NCI-H2029 treated with DMSO at 0.1 percent for 48 hours (cell line): ENCODE measurements around the gene LRRFIP2.

Source experiments
- DNase-seq: peaks from one replicate; lab custom pipeline; 2025; lab: John Stamatoyannopoulos, UW

The LRRFIP2 gene

DNA sequence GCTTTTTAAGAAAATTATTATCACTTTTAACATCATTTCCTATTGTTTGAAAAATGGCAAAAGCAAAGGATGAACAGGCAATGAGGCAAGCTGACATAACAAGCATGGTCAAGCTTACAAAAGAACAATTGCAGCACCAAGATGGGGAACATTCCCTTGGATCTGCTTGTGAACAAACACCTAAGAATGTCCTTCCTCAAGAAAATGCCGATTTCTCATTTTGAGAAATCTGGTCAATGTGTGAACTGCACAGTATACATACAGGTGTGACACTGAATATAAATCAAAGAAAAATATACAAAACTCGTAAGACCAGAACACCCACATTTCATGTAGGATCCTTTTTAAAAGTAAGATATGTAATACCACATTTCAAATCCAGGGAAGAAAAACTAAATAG, 58.9 kb downstream of the LRRFIP2 start:
- DNase-seq = no peak

DNA sequence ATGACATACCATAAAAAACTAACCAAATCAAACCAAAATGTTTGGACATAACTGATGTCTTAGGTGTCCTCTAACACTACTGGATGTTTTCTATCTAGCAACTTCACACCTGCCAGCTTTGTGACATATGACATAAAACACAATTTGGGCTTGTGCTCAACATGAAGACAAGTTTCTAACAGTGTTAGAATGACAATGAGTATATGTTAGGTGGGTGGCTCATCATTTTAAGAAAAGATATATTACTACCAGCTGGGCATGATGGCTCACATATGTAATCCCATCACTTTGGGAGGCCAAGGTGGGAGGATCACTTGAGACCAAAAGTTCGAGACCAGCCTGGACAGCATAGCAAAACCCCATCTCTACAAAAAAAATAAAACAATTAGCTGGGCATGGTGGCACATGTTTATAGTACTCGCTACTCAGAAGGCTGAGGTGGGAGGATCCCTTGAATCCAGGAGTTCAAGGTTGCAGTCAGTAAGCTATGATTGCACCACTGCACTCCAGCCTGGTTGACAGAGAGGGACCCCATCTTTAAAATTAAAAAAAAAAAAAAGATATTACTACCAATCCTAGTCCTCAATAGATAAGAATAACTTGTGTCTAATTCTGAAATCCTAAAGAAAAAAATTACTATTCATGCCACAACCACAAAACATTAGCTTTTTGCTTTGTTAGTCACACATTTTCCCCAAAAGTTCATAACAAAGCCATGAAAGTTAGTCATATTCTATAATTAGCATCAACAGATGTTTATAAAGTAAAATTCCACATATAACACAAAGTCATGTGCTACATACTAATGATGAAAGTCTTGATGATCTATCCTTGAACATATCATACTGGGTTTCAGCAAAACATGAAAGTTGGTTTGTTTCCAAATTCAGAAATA, 59.9 kb downstream of the LRRFIP2 start:
- no peak for DNase-seq

DNA sequence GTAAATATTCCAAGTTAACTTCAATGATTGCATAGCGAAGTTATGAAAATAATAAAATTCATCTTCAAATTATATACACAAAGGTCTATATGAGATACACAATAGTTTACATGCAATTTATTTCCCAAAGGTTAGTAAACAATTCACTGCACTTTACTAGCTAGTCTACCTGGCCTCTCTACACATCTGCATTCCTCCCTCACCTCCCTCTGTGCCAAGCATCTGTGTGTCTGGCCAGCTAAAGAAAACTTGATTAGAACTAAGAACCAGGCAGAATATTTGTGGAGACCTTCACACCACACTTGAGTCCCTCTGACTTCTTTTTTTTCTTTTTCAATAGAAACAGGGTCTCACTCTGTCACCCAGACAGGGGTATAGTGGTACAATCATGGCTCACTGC, 61.4 kb downstream of the LRRFIP2 start:
- no peak for DNase-seq

DNA sequence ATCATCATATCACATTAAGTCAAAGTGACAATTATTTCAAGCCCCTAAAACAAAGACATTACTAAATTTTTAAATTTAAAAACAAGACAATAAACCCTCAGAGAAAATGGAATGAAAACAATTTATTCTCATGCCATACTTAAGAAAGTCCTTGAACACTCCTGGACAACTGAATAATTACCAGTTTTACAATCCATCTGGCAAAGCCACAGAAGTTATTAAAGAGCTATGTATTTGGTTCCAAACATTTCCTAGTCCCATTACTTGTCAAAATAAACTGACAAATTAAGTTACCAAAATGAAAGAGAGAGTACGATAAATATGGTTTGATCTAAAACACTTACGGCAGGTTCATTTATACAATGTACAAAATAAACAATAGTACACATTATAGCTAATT, 63.2 kb downstream of the LRRFIP2 start:
- DNase-seq = no peak

DNA sequence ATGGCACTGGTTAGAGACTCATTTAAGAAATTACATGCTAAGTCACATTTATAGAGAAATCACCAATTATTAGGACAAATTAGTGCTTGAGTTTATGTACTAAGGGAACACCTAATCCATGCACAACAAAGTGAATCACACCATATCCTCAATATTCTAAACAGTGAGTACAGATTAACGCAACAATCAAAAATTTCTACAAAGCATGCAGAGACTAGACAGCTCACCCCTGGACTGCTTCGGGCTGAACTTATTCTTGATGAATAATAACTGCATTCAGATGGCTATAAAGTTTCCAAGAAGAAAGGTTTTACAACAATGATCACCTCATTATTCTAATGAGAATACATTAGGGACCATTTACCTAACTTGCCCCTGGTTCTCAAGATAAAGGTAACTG, 66.5 kb downstream of the LRRFIP2 start:
- no peak for DNase-seq

DNA sequence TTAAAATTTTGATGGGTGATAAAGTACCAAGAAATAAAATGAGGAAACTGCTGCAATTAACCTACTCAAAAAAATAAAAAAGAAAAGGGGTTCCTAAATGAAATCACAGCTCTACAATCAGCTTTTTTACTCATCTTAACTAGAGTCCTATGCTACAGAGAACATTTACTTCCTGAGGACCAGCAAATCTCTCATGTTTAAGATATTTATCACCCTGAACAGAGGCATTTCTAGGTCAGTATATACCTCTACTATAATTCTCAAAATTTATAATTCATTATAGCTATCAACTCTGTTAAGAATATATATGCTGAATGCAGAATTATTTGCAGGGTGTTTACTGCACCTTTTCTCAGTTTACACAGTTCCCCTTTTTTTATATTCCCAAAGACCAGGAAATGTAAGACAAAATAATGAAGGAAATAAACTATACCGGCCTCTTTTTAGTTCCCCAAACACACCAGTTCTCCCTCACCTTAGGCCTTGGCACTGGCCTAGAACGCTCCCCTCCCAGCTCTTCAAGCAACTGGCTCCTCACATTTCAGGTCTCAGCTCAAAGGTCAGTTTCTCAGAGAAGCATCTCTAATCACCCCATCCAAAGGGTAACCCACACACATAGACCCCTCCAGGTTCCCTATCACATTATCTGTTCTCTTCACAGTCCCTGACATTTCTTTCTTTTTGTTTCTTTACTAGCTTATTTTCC, 71.1 kb downstream of the LRRFIP2 start:
- no peak for DNase-seq

DNA sequence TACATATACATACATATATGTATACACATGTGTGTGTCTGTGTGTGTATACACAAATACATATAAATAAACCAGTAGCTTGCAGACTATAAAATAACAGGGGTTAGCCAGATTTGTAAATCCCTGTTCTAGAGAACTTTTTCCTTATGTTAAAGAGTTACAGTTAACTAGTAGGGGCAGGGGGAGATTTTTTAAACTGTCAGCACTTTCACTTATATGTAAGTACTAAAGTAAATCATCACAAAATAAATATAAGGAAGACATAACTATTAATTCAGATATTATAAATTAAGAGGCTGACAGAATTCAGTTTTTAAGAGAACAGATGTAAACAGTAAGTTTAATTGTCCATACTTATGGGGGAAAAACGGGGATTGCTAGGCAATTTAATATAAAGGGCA, 74.0 kb downstream of the LRRFIP2 start:
- DNase-seq = no peak

DNA sequence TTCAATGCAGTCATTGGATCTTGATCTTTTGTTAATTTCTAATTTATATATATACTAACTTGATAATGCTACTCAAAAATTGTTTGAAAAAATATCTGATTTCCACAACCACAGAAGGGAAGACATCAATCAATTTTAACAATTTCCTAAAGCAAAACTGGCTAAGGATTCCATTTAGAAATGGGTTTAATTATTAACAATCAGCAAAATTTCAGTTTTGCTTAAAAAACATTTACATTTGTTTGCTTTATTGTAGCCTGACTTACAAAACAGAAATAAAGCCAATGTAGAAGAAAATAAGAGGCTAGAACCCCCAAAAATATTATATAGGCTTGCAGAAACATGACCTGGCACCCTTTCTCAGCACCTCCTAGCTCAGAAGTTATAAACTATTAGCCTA, 74.9 kb downstream of the LRRFIP2 start:
- DNase-seq = no peak

DNA sequence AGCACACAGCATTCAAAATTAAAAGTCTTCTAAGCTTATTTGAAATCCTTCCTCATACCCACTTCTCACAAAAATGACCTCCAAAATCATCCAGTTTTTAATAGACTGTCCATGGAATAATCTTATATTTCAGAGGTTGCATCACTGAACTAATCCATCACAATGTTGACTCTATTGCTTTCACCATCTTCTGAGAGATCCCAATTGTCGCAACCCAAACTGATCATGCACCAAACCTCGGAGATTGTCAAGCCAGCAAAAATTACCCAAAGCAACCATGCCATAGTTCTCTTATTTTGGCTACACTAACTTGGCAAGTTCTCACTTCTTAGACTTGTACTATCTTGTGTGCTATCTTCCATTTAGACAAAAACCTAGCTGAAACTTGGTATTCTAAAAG, 75.5 kb downstream of the LRRFIP2 start:
- no peak for DNase-seq

DNA sequence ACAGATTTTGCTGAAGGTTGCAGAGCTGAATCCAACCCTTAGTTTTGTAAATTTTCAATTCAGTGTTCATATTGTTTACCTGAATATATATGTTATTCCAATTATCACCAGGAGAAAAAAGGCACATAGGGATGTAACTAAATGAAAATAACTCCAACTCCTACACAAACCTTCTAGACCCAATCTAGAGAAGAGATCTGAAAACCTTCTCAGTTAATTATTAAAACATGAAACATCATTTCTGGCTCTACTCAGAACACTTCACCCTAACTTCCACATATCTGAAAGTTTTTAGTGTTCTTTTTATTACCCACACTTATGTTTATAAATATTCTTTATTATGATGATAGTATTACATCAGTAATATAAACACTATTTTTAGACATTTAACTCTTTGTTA, 76.6 kb downstream of the LRRFIP2 start:
- DNase-seq = no peak

DNA sequence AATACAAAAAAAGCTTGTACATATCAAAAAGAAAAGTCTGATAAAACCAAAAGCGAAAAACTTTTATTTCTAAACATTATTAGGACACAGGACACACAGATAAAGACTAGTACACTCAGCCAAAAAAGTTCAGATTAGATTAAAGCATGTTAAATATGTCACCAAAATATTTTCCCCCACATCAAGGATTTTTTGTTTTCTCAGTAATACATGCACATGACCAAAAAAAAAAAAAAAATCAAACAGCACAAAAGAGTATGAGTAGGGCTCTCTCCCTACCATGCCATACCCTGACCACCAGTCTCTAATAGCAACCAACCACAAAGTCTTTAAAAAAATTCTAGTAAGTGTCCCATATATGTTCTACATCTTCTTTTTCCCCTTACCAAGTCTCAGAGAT, 77.4 kb downstream of the LRRFIP2 start:
- no peak for DNase-seq

DNA sequence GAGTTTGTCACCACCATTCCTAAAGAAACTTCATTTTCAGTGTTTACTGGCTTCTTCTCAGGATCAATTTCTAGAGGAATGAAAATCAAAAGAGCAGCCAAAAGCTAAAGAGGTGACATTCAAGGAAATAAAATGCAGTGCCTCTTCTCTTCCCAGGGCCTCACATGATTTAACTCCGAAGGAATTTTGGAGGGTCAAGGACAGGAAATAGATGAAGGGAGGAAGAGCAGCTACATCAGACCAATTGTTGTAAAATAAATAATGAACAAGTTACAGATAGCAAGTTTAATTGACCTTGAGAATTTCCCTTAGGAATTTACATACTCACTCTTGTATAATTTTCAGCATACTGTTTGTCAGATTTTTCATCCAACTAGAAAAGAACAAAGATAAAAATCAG, 78.1 kb downstream of the LRRFIP2 start:
- no peak for DNase-seq

DNA sequence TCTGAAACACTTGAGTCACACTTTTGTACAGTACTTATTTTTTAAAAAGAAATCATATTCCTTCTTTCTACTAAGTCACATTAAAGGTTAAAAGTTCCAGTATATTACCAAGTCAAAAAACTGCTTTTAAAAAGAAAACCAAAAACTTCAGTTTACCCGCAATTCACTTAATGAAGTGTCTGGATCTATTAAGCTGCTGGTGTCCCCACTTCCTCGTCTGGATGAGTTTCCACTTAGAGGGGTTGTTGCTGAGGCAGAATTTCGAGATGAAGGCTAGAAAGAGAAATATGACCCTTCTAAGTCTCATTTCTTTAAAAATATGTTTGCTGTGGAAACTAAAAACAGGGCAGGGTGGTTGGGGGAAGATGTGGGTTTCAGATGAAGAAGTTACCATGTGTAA, 79.7 kb downstream of the LRRFIP2 start:
- DNase-seq = no peak

DNA sequence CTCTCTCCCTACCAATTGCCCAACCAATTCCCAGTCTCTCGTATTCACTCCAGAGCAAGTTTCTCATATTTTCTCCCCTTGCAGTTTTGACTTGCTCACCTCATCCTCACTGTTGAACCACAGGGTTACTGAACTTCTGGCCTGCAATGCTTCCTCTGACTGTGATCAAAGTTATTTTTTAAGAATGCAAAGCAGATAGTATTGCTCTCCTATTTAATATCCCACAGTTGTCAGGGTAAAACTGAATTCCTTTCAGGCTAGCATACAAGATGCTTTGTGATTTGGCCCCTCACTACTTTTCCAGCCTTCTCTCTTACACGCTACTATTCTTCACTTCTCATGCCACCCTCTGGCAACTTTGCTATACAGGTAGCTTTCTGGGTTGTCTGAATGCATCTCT, 80.9 kb downstream of the LRRFIP2 start:
- DNase-seq = no peak

DNA sequence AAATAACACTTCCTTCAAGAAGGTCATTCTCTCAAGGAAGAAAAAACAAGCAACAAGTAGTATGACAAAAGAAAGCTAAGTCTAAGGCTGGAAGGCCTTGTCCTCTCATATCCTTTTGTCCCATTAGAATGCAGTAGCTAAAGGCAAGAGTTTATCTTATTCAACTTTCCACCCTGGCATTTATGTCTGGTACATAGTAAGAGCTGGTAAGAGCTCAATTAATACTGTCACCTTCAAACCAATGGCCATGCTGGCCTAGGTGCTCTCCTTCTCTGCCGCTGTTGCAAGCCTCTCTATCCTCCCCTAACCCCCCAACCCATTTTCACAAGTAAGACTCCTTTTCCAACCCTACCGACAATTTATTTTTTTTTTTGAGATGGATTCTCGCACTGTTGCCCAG, 81.9 kb downstream of the LRRFIP2 start:
- no peak for DNase-seq

DNA sequence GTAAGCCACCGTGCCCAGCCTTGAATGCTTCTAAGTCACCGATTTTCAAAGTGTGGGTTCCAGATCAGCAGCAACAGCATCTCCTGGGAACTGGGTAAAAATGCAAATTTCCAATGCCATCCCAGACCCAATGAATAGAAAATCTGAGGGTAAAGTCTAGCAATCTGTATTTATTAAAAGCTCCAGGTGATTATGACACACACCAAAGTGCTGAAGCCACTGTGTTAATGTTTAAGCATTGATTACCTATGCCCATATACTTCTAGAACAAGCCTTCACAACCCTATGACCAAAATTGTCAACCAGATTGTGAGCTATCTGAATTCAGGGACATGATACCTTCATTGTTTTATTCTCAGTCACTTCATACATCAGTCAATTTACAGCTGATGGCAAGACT, 86.5 kb downstream of the LRRFIP2 start:
- DNase-seq = no peak

DNA sequence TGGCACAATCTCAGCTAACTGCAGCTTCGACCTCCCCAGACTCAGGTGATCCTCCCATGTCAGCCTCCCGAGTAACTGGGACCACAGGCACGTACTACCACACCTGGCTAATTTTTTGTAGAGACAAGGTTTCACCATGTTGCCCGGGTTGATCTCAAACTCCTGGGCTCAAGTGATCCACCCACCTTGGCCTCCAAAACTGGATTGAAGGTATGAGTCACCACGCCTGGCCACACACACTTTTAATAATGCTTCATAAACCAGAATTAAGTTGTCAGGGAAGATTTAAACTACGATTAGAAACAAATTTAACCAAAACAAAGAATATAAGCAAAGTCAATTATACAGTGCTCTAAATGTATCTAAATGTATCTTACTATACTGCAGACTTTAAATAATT, 87.5 kb downstream of the LRRFIP2 start:
- no peak for DNase-seq

DNA sequence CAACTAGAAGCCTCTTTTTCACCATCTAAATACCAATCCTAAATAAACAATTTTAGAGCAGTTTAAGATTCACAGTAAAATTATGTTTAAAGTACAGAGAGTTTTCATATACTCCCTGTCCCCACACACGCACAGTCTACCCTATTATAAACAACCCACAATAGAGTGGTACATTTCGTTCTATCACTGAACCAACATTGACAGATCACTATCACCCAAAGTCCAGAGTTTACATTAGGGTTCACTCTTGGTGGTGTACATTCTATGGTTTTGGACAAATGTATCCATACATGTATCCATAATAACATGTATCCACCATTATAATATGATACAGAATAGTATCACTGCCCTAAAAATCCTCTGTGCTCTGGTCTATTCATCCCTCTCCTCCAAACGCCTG, 92.1 kb downstream of the LRRFIP2 start:
- DNase-seq = no peak

DNA sequence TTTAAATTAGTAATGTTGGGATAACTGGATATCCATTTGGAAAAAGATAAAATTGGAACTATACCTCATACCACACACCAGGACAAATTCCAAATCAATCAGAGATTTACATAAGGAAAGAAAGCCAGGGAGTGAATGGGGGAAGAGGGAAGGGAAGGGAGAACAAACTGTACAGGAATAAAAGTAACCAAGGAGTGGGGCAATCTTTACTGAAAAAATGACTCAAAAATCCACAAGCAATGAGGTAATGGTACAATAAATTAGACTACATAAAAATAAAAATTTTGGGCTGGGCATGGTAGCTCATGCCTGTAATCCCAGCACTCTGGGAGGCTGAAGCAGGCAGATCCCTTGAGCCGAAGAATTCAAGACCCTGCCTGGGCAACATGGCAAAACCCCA, 98.4 kb downstream of the LRRFIP2 start:
- DNase-seq = no peak

DNA sequence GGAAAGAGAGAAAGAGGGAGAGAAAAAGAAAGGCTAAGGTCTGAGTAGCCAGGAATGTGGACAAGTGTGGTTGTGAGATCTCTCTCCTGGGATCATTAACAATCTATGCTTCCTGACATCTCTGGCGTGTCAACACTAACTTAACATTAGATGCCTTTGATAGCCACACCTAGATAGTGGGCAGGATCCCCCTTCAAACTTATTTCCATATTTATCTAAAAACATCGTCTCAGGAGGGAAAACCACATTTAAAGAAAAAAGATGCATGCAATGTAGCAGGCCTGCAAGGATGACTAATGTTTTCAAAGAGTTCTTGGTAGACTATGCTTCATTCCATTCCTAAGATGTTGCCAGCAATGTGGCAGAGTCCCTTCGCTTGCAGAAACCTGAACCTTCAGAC, 100.2 kb downstream of the LRRFIP2 start:
- no peak for DNase-seq

DNA sequence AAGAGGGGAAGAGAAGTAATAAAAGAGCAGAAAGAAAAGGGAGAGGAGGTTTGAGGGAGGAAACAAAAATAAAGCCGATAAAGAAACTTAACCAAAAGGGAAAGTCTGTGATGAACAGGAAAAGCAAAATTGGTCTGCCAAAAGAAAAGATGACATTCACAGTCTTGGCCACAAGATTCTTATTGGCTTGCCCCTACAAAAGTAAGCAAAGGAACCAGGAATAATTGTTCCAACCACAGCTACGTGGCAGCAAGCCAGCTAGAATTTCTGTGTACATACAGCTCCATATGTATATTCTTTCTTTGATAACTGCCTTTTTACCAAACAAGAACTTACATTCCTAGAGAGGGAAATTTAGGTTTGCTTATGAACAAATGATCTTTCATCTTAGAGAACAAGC, 101.5 kb downstream of the LRRFIP2 start:
- no peak for DNase-seq

DNA sequence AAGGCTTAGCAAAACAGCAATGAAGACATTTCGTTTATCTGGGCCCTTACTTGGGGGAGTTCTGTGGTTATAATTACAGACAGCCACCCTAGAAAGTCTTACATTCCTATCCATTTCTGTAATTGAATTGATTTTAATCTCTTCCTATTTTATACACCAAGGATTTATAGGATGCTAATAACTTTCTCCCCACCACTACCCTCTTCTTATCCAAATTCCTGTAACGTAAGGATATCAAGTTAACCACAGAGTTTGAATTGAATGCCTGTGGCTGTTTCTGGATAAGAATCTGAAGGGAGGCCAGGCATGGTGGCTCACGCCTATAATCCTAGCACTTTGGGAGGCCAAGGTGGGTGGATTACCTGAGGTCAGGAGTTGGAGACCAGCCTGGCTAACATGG, 102.5 kb downstream of the LRRFIP2 start:
- no peak for DNase-seq

DNA sequence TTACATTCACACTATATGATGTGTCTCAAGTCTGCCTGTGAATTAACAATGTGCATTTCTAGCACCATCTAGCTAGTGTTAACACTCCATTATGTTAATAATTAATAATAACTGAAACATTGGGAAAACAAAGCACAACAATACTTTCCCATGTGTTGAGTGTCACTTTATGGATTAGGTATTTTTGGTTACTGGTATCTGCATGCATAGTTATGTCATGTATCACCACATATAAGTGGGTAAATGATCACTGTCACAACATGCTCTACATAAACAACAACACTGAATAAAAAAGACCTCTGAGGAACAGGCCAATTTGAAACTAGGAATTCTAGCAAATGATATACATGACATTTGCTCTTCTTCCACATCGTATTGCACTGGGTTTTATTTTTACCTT, 106.4 kb downstream of the LRRFIP2 start:
- DNase-seq = no peak

DNA sequence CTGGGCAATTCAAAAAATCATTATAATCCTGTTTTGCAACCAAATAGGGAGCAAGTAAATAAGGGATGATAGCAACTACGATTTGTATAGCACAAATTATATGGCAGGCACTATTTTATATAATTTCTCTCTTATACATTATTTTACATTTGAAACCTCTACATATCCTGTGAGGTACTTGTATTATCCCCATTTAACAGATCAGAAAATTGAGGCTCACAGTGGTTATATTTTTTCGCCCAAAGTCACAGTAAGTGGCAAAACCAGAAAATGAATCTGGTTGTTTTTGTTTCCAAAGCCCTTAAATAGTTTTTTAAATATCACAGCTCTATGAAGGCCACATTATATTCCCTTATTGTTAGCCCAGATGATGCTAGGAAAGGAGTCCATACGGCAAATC, 106.8 kb downstream of the LRRFIP2 start:
- DNase-seq = no peak
